ENCODE measurements around the gene IL17B.

- TF ChIP-seq EP300 (IDR thresholded peaks at IDR 0.05; ENCODE audit: borderline replicate concordance): no peak
- no peak for TF ChIP-seq NFIC (IDR thresholded peaks at IDR 0.05)
- no peak for TF ChIP-seq TEAD4 (IDR thresholded peaks at IDR 0.05)
- TF ChIP-seq CREB1 (IDR thresholded peaks at IDR 0.05; ENCODE audit: low read depth): no peak
- no peak for TF ChIP-seq TAF1 (IDR thresholded peaks at IDR 0.05; ENCODE audit: low read depth)
- TF ChIP-seq YY1 (IDR thresholded peaks at IDR 0.05; ENCODE audit: low read depth): no peak
- no peak for TF ChIP-seq FOXM1 (IDR thresholded peaks at IDR 0.05; ENCODE audit: borderline replicate concordance, low read depth)
- no peak for TF ChIP-seq TCF12 (IDR thresholded peaks at IDR 0.05; ENCODE audit: low read depth)
- no peak for TF ChIP-seq REST (IDR thresholded peaks at IDR 0.05; ENCODE audit: low read depth)
- no peak for TF ChIP-seq EGR1 (IDR thresholded peaks at IDR 0.05)
Measured at GRCh38 chr5:149406979-149407306, 27.9 kb upstream of the IL17B start.

Data from Ishikawa (cell line).